Cardiac muscle cell (in vitro differentiated cells and primary cell): ENCODE data around the gene EXTL1. TPM values are rescaled to one million over a fixed set of nuclear protein-coding genes. Genes with fewer than 3 reads are reported as not detected.

Source experiments
- DNase-seq, 2 donors: peaks; one replicate each; pipeline versions ENCODE4 v3.0.0 to v3.0.0-alpha.2; 2010 to 2017; ENCODE audit warnings: low read depth in 1 of 2, low spot score in 1 of 2
- H3K27ac ChIP-seq: fragments of 200-600 bp; sonication (generic); 2 replicates; pipeline ENCODE4 v1.5.1; 2016
- H3K27me3 ChIP-seq: fragments of 200-600 bp; sonication (generic); 2 replicates; pipeline ENCODE4 v1.6.0; 2016; ENCODE audit warnings: control low read depth
- H3K36me3 ChIP-seq: fragments of 200-600 bp; sonication (generic); 2 replicates; pipeline ENCODE4 v1.5.1; 2016; ENCODE audit warnings: control low read depth
- H3K4me1 ChIP-seq: fragments of 200-600 bp; sonication (generic); 2 replicates; pipeline ENCODE4 v1.8.1; 2017; ENCODE audit warnings: low read depth, mild to moderate bottlenecking, mixed run types
- H3K4me3 ChIP-seq: fragments of 200-600 bp; sonication (generic); 2 replicates; pipeline ENCODE4 v1.5.1; 2016; ENCODE audit warnings: mild to moderate bottlenecking
- H3K9me3 ChIP-seq: fragments of 200-600 bp; sonication (generic); 2 replicates; pipeline ENCODE4 v1.5.1; 2017; ENCODE audit warnings: low read depth, mild to moderate bottlenecking, control low read depth
- CTCF ChIP-seq: IDR thresholded peaks from 2 replicates; pipeline ENCODE4 v1.5.1; 2012; ENCODE audit warnings: low read depth, mild to moderate bottlenecking, low read length
- polyA plus RNA-seq: library from polyadenylated mRNA; unstranded; fragments of >200 nt; fragmentation: Nextera tagmentation; extraction: Ambion mirVana; gene quantifications from 2 replicates; pipeline ENCODE4 v1.2.1, GENCODE V29; 2016
- total RNA-seq: library from RNA; depleted of rRNA; stranded (reverse); fragments of >200 nt; gene quantifications from 2 replicates; pipeline ENCODE4 v1.2.3, GENCODE V29; 2016

EXTL1 gene
- total and polyA plus RNA-seq, 2 experiments from 2014 or later = 10.0 to 10.1 TPM

GRCh38 chr1:25990251-25990650 is 31.3 kb upstream of the EXTL1 start:
- TF ChIP-seq CTCF = no peak
- no peaks in the 10 kb centered on the region for H3K9me3 ChIP-seq
- H3K4me1 ChIP-seq = peaks cover 20% of the 10 kb centered on the region
- H3K27me3 ChIP-seq = no peaks in the 10 kb centered on the region
- no peaks in the 10 kb centered on the region for H3K36me3 ChIP-seq
- H3K4me3 ChIP-seq = no peak overlapping the region
- no peak for DNase-seq
- H3K27ac ChIP-seq = no peak overlapping the region

GRCh38 chr1:25990702-25991395 is 30.7 kb upstream of the EXTL1 start:
- Histone ChIP-seq H3K27me3 (no peaks in the 10 kb centered on the region), H3K36me3 (no peaks in the 10 kb centered on the region), H3K4me3 (no peak overlapping the region), H3K4me1 (peaks cover 20% of the 10 kb centered on the region), H3K27ac (no peak overlapping the region), H3K9me3 (no peaks in the 10 kb centered on the region)
- no peak for DNase-seq
- TF ChIP-seq CTCF = no peak

- Histone ChIP-seq H3K27ac (no peak overlapping the region), H3K4me1 (peaks cover 25% of the 10 kb centered on the region), H3K36me3 (no peaks in the 10 kb centered on the region), H3K9me3 (no peaks in the 10 kb centered on the region), H3K4me3 (no peak overlapping the region), H3K27me3 (no peaks in the 10 kb centered on the region)
- no peak for TF ChIP-seq CTCF
- DNase-seq = peak in 1 of 2 donors; percentile 19
These were observed 29.5 kb upstream of the EXTL1 start for GRCh38 chr1:25991937-25992688.

- no peak for DNase-seq
- H3K27me3 ChIP-seq = no peaks in the 10 kb centered on the region
- H3K4me1 ChIP-seq = peaks cover 27% of the 10 kb centered on the region
- no peaks in the 10 kb centered on the region for H3K36me3 ChIP-seq
- H3K27ac ChIP-seq = no peak overlapping the region
- no peak for TF ChIP-seq CTCF
- H3K9me3 ChIP-seq = no peaks in the 10 kb centered on the region
- no peak overlapping the region for H3K4me3 ChIP-seq
These were observed 28.8 kb upstream of the EXTL1 start for GRCh38 chr1:25992689-25993171.

- H3K4me3 ChIP-seq = no peak overlapping the region
- no peaks in the 10 kb centered on the region for H3K27me3 ChIP-seq
- H3K27ac ChIP-seq = no peak overlapping the region
- no peak for DNase-seq
- H3K4me1 ChIP-seq = peaks cover 28% of the 10 kb centered on the region
- no peaks in the 10 kb centered on the region for H3K9me3 ChIP-seq
- no peaks in the 10 kb centered on the region for H3K36me3 ChIP-seq
- TF ChIP-seq CTCF = no peak
These were observed 28.2 kb upstream of the EXTL1 start for GRCh38 chr1:25993197-25993951.
